GM11168 (cell line): ENCODE data around the gene DEK.

Experiments used
- in situ Hi-C: fragments of 300-500 bp; cut with MboI; formaldehyde crosslinking; loops from one replicate; pipeline ENCODE4 v1.12.0; 2022; ENCODE audit warnings: low sequenced_read_pairs; ENCODE audit not compliant: unreplicated experiment

DEK gene

DNA sequence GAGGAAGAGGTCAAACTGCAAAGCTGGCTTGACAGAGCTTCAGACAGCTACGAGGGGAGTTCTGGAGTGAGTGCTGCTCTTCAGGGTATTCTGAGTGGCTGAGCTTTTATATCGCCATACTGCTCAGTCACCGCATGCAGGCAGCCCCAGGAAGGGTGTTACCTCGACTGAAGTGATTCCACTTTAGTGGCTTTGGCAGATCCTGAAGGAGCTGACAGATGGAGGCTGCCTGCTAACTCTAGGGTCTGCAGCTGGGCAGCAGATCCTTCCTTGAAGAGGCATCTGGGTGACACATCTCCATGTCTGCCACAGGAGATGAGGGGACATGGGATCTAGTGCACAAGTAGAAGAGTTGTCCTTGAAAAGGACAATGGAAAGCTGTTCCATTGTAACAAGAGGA, 3.7 kb upstream of the DEK start:
- in situ Hi-C loops, result no loop called here

DNA sequence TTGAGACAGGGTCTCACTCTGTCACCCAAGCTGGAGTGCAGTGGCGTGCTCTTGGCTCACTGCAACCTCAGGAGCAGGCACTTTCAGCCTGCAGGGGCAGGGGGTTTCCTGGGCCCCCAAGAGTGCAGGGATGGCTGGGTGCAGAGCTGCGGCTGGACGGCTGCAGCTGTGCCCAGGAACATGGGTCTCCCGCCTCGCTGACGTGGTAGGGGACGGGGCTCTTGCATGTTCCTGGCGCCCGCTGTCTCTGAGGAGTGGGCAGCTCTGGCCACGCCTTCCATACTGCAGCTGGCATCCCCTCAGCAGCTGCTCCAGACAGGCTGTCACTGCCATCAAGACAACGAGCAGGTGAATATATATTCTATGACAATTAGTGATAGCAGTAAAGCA, 2.2 kb upstream of the DEK start:
- in situ Hi-C loops, result no loop called here

DNA sequence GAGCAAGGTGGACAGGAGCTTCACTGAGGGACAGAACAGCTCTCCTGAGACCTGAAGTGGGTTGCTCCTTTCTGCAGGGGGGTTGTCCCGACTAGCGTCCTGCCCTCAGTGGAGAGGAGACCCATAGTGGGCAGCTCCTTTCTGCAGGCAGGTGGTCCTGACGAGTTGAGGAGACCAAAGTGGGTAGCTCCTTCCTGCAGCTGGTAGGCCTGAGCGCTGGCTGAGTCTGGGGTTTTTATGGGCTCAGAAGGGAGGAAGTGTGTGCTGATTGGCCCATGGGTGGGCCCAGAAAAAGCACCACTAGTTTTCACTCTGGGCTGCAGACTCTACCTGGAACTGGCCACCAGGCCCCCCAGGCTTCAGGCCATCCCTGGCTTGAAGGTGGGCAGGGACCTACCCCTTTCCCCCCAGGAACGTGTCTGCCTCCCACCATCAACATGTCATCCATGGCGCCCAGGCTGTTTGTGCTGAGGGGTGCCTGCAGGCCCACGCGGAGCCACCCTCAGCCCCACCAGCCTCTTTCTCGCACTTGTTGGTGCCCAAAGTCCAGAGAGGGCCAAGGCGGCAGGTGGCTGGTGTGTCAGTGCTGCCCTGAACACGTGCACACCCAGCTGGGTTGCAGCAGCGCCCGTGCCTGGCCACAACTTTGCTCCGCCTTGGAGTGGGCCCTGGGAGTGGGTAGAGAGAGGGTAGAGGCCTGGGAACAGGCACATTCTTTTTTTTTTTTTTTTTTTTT, 1.6 kb upstream of the DEK start:
- in situ Hi-C loops, result no loop called here

DNA sequence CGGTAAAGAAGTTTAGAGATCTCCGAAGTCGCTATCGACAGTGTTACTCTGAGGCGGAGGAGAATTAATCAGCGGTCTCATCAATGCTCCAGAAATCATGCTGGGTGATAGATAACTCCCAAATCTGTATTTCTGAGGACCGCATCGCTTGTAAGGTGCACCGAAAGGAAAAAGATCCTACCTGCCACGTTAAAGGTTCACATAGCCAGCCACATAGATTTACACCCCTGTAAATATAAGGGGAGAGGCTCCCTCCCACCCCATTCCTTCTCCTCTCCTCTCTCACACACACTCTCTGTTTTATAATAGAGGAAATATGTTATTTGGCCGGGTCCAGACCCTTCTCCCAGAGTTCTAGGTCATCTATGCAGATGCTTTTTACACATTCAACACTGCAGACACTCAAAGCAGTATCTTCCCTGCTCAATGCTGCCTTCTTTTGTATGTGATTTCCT, 620 bp upstream of the DEK start:
- in situ Hi-C loops, result no loop called here

DNA sequence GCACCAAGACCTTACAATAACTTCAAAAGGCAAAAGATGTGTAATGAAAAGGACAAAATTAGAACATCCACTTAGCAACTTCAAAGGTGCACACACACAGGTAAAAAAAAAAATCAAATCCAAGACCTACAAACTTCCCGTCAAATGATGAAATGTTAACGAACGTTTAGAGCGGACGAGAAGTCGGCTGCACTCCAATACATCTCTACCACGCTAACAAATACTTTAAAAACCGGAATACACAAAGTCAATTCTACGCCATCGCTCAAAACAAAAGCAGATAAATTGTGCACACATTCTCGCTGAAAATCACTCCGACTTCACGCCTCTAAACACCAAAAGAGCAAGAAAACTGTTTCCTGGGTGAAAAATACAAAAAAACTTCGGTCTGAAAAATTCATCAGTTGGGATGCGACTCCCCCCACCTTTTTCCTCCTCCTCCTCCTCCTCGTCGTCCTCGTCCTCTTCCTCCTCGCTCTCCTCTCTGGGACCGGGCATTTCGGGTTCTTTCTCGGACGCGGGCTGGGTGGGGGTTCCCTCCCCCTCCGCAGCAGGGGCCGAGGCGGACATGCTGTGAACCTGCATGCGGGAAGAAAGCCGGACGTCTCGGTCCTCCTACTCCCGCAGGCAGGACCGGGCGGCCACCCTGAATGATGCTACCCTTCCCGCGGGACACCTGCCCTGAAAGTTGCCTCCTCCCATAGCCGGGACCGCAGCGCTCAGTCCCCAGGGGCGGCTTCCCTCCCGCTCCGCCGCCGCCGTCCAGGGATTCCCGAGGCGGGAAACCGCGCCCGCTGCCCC, 712 bp downstream of the DEK start:
- in situ Hi-C loops, result no loop called here

DNA sequence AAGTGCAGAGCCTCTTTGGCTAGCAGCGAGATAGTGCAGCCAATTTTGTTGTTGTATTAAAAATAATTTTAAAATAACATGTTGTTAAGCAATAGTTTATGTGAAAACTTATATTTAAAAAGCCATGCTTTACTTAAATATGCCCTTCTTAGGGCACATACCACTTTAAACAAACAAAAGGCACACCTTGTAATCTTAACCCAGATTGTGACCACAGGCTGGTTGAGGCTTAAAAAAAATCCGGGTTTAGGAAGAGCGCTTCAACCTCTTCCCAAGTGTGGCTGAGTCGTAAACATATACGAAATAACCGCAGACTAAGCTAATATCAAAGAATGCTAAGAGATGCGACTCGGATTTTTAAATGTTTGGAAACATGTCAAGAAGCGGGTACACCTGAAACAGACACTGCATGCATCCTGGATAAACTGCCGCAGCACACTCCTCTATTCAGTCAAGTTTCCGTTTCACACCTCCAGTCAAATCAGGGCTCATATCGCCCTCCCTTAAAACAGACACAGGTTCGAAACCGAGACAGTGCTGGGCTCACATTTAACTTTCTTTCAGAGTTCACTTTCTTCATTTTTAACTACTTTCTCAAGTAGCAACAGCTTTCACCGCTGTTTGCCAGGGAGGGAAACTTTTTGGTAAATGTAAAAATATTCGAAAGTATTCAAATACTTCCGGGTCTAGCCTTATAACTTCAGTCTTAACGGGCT, 1.5 kb downstream of the DEK start:
- in situ Hi-C loops, result no loop called here

DNA sequence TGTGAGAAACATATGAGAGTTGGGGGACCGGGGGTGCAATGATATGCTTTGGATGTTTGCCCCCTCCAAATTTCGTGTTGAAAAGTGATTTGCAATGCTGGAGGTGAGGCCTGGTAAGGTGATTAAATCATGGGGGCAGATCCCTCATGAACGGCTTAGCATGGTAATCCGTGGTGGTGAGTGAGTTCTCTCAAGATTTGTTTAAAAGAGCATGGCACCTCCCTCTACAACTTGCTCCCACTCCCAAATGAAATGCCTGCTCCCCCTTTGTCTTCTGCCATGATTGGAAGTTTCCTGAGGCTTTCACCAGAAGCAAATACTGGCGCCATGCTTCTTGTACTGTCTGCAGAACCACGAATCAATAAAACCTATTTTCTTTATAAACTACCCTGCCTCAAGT, 2.5 kb downstream of the DEK start:
- in situ Hi-C loops, result no loop called here

DNA sequence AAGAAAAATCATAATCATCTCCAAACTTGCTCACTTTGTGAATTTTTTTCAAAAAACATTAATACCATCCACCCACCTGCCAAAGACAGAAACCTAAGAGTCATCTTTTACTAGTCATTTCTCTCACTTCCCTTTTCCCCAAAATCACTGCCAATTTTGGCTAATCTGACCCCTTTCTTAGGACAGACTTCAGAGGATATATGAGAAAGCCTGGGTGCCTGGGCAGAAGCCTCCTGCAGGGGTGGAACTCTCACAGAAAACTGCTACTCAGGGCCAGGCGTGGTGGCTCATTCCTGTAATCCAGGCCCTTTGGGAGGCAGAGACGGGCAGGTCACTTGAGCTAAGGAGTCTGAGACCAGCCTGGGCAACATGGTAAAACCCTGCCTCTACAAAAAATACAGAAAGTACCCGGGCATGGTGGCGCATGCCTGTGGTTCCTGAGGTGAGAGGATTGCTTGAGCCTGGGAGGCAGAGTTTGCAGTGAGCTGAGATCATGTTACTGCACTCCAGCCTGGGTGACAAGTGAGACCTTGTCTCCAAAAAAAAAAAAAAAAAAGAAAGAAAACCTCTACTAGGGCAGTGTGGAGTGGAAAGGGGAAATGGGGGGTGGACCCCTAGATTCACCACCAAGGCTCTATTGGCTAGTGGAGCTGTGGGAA, 3.8 kb downstream of the DEK start:
- in situ Hi-C loops, result no loop called here

DNA sequence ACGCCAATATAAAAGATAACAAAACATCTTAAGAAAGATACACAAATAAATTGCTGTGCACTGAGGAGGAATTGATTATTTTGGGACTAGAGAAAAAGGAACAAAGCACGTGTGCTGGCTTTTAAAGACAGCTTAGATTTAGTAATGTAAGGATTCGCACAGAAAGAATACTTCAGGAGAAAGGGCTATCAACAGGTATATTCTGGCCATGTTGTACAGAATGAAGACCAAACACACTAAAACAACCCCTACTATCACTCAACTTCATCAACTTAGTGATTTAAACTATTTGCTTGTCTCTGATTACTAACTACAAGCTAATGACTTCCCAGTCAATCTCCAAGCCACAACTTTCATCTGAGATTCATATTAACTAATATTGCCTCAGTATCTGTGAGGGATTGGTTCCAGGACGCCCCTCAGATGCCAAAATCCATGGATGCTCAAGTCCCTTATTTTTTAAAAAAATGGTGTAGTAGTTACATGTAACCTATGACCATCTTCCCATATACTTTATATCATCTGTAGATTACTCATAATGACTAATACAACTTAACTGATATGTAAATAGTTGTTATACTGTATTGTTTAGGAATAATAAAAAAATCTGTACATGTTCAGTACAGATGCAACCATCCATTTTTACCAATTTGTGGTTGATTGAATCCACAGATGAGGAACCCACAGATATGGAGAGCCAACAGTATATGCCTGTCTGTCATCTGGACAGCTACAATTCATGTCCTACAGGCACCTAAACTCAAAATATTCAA, 4.5 kb downstream of the DEK start:
- in situ Hi-C loops, result no loop called here

DNA sequence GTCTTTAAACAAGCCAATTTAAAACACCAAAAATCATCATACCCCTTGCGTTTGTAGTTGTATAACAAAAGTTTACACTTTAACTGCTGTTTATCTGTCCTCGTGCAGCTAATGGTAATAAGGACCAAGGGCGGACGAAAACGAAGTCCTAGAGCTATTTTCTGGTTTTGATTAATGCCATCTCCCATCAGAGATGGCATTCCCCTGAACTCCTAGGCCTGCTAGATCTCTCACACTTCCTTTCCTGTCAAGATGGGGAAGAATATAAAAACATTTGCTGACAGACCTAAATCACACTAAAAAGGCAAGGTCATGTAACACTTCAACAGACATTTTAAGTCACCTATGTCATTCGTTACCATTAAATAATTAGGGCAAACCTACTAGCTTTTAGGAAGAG, 9.5 kb downstream of the DEK start:
- in situ Hi-C loops, result no loop called here

DNA sequence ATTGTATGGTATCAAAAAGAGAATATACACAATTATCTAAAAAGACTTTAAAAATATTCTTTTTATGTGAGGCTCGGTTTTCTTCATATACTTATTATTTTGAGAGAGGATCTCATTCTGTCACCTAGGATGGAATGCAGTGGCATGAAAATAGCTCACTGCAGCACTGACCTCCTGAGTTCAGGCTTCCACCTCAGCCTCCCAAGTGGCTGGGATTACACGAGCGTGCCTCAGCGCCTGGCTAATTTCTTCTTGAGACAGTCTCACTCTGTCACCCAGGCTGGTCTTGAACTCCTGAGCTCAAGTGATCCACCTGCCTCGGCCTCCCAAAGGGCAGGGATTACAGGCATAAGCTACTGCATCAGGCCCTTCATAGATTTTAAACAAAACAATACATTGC, 10.7 kb downstream of the DEK start:
- in situ Hi-C loops, result no loop called here

DNA sequence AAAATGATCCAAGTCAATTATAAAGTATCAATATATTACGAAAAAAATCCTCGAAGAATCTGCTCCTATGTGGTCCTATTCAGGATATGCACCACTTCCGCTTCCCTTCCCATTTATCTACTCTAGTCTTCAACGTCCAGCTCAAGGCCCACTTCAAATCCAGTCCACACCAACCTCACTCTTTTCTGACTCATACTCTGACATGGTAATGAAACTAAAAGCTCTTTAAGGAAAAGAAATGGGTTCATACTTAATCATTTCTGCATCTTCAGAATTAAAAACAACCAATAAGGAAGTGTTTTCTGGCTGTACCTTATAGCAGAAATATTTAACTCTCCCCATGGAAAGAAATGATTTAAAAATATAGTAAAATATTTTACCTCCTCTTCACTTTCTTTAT, 15.1 kb downstream of the DEK start:
- in situ Hi-C loops, result no loop called here

DNA sequence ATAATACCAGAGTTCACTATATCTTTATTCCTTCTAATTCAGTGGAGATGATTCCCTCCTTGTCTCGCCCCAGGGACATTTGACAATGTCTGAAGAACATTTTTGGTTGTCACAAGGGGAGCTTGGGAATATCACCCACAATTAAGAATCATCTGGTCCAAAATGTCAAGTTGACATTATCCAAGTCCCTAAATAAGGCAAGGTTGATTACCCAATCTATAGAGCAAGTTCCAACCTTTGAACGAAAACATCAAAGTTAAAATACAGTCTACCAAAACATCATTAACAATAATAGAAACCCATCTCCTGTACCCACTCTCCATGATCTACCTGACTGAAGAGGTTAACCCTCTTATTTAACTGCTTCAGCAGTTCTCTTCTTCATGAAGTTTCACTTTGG, 15.6 kb downstream of the DEK start:
- in situ Hi-C loops, result no loop called here

DNA sequence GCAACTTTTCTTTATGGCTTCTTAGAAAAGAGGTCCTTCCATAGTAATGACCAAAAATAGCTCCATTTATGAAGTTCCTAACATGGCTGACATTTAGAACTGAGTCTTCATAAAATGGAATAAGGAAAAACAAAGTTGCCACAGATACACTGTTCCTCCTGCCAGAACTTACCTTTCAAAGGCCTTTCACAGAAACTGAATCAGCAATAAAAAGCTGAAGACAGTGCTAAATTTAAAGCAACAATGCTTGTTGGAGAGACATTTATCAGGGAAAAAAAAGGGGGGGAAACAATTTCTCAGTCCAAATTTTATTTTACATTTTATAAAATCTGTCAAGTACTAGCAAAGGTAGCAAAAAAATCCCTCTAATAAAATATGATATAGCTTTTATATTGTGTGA, 17.3 kb downstream of the DEK start:
- in situ Hi-C loops, result no loop called here

DNA sequence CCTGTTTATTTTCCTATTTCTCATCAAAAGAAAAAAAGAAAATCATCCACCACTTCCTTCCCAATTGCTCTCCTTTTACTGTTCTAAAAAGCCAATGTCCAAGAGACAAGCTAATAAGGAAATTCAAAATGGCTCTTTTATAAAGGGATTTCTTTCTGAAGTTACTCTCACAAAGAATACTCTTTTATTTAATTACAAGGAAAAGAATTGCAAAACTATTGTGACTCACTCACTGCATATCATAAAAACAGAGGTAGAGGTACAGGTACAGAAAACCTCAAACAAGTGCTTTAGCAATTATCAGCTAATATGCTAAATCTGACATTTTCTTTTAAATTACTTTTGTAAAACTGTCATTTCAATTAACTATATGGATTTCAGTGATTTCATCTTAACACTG, 18.1 kb downstream of the DEK start:
- in situ Hi-C loops, result no loop called here

DNA sequence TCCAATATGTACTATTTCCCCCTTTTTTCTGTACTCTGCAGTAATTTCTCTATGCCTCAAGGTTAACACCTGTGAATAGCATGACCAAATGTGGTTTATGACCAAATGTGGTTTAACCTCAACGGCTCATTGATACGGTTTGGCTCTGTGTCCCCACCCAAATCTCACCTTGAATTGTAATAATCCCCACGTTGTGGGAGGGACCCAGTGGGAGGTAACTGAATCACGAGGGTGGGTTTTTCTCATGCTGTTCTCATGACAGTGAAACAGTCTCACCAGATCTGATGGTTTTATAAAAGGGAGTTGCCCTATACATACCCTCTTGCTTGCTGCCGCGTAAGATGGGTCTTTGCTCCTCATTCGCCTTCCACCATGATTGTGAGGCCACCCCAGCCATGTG, 18.7 kb downstream of the DEK start:
- in situ Hi-C loops, result no loop called here

DNA sequence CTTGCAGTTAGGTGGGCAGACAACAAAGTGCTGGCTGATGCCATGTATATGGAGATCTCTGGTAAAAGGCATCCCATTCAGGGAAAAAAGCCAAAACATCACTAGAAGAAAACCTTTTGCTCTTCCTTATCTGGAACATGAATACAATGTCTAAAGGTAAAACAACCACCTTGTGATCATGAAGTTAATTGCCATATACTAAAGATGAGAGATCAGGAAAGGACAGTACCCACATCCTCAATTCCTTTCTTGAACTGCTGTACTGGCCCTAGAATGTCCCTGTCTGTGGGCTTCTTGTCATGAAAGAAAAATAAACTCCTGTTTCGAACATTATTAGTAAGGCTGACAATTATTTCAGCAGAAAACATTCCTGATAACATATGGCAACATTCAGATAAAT, 19.3 kb downstream of the DEK start:
- in situ Hi-C loops, result no loop called here

DNA sequence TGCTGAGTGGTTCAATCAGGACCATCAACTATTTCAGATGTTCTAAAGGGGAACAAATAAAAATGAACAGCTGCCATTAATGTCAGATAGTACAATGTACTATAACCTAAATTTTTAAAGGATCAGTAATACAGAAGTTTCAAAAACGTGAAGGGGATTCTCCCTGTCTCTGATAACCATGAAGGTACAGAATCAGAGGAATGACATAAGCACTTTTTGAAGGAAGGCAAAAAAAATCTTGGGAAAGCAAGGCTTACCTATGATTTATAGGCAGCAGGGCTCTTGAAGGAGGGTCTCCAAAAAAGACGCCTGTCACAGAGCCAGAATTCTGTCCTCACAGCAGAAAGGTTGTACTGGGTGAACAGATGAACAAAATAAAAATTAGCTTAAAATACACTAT, 20.1 kb downstream of the DEK start:
- in situ Hi-C loops, result no loop called here

DNA sequence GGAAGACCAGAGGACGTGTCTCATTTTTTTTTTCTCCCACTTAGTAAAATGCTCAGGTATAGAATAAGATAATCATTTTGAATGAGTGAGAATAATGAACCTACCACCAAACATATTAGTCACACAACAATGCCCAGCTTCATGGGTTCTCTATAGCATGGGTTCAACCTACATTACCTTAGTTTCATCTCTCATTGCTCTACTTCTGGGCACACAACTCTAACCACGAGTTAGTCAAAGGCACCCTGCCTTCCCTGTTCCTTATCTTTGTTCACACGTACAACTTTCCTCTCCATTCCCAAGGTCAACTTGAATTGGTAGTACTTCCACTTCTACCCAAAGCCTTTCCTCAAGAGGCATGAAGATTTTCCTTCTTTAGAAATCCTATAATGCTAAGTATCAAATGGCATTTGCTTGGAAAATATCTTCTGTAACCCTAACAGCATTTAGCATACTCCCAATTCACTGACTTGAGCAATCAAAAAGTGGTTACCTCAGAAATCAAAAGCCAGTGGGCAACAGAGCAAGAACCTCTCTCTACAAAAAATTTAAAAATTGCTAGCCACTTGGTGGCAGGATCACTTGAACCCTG, 20.9 kb downstream of the DEK start:
- in situ Hi-C loops, result no loop called here
